Transverse colon (tissue), 4 donors: Measurements from ENCODE around the gene UROD.

Experiments
- CTCF ChIP-seq, 5 experiments: fragments of 200-600 bp in 3 of 5; fragments of 450-650 bp in 2 of 5; sonication (generic) in 3 of 5; IDR thresholded peaks; 1 replicate in 2 of 5; 2 replicates in 3 of 5; pipeline ENCODE4 v1.5.1; 2016 to 2017; ENCODE audit warnings: antibody characterized with exemption in 5 of 5, inconsistent platforms in 3 of 5, mild to moderate bottlenecking in 2 of 5, moderate library complexity in 1 of 5
- EP300 ChIP-seq: sonication (generic); formaldehyde crosslinking; IDR thresholded peaks from one replicate; pipeline ENCODE4 v1.6.1; 2017; ENCODE audit warnings: antibody characterized with exemption, low read depth
- POLR2AphosphoS5 ChIP-seq, 3 donors: sonication (generic); formaldehyde crosslinking; IDR thresholded peaks; one replicate each; pipeline ENCODE4 v1.6.1; 2016; ENCODE audit warnings: antibody characterized with exemption in 3 of 3

GRCh38 chr1:44976252-44976651, 35.8 kb upstream of the UROD start:
- TF ChIP-seq CTCF (IDR thresholded peaks at IDR 0.05) (no peak), EP300 (no peak), POLR2AphosphoS5 (IDR thresholded peaks at IDR 0.05) (no peak)
